HuH-7.5 (cell line): Measurements from ENCODE around the gene ARHGEF28.

Experiments
- DNase-seq: peaks from one replicate; pipeline ENCODE4 v3.0.0; 2011; ENCODE audit warnings: low spot score

ARHGEF28 gene

DNA sequence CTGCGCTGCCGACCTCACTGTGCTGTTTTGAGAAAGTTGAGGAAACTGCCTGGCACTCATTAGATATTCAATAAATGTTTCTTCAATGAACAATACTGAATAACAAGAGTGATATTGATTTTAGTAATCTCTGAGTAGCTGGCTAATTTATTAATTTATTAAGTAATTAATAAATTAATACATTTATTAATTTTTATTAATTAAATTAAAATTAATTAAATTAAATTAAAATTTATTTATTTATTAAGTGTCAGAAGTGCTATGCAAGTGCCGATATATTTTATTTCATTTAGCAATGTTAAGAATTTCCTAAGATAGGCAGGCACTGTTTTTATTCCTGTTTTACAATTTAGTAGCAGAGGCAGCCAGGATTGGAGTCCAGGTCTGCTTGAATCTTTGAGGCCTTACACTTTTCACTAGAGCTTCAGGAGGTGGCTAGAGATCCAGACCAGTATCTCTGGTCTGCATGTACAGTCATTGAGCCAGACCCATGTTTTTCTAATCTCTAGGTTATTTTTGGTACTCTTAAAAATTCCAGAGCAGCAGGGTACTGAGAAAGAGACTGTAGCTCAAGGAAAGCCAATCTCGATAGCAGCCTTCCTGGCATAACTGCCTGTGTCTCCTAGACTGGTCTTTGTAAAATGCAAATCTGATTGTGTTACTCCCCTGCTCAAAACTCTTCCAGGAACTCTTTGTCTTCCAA is 109.2 kb downstream of the ARHGEF28 start:
- no peak for DNase-seq

DNA sequence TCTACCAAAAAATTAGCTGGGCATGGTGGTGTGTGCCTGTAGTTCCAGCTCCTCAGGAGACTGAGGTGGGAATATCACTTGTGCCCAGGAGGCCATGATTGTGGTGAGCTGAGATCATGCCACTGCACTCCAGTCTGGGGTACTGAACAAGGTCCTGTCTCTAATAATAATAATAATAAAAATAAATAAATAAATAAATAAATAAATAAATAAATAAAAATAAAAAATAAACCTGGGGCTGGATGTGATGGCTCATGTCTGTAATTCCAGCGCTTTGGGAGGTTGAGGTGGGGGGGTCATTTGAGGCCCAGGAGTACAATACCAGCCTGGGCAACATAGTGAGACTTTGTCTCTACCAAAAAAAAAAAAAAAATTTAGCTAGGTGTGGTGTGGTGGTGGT is 113.7 kb downstream of the ARHGEF28 start:
- no peak for DNase-seq

DNA sequence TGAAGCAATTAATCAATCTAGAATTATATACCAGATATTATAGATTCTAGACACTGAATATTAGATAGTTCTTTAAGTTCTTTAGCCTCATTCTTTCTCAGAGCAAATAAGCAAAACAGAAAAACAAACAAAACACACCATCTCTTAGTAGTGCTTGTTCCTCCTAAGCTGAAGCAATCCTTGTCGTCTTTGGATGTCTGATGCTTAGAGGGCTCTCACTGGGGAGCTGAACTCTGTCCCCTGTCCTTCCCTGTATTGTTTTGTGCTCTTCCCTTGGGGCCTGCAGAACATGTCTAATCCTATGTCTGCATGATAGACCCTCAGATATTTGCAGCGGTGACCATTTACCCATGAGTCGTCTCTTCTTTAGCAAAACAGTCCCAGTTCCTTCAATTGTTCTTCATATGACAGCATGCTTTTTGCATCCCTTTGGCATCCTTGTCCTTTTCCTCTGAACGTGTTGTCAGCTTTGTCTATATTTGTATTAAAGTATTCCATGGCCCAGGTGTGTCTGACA is 114.3 kb downstream of the ARHGEF28 start:
- DNase-seq = no peak

GRCh38 chr5:73743161-73743560 is 117.2 kb downstream of the ARHGEF28 start:
- DNase-seq = no peak

- no peak for DNase-seq
These were observed 119.8 kb downstream of the ARHGEF28 start for GRCh38 chr5:73745836-73746235.

DNA sequence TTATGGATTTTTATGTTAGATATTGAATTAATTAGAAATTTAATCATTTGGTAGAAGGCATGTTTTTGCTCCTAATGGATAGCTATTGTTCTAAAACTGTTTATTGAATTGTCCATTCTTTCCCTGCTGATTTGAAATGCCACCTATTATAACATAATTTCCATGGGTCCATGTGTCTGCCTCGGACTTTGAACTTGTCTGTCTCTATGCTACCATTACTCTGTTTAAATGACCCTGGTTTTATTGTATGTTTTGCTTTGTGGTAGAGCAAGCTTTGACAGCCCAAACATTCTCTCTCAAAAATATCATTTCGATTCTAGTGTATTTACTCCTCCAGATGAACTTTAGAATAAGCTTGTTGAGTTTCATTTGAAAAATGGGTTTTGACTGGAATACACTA is 120.6 kb downstream of the ARHGEF28 start:
- DNase-seq = no peak

- no peak for DNase-seq
These were observed 121.8 kb downstream of the ARHGEF28 start for GRCh38 chr5:73747696-73748380.

DNA sequence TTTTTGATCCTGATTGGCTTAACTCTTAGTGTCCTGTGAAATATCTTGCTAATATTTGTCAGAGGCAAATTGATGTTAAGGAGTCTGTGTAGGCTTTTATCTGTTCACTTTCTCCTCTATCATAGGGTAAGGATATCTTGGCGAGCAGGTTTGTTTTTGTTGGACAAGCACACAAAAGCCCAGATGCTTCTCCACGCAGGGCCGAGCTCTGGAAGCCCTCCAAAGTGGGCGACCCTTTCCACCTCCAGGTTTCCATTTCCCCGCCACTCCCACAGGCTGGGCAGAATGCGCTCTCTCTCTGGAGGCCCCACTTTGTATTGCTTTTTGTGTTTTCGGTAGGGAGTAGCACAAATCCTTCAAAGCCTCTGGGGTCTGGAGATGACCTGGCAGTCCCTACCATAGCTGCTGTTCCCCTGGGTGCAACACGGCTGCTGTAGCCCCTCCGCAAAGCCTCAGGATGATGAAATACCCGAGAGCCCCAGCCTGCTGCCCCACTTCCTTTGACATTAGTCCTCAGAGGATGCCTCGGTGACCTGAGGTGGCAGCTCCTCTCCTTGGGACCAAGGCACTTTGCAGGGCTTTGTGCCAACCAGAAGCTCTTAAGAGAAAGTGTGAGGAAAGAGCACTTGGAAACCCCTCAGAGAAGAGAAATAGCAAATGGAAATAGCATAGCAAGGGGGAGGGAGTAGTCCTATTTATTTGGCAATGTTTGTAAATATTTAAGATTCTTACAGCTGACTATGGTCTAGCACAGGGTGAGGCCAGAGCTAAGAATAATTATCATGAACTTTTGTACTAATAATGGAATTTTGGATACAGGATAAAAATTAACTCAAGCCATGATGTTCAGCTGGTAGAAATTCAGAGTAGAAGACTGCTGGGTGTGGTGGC is 122.8 kb downstream of the ARHGEF28 start:
- no peak for DNase-seq

DNA sequence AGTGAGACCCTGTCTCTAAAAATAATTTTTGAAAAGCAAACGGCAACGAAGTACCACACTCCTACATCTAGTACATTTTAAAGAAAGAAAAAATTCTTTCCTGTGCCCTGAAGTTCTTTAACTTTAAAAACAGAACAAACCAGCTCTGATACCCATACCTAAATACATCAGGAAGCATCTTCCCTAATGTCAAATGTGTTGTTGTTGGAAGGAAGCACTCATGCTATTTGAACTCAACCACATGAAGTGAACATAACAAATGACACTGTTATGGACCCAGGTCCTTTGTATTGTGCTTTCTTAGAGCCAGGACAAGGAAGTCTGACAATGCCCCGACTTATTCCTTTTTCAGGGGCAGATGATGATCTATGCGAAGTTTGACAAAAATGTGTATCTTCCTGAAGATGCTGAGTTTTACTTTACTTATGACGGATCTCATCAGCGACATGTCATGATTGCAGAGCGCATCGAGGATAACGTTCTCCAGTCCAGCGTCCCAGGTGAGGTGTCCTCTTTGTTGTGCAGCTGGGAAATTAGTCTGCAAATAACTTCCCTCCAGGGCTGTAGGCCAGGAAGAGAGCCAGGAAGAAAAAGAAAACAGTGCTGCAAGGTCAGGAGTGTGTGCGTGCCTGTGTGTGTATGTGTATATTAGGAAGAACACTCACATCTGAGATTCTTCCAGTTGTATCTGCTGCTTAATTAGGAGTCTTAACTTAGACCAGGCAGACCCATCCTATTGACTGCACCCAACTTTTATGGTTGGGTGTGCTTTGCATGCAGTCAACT is 123.7 kb downstream of the ARHGEF28 start:
- no peak for DNase-seq

GRCh38 chr5:73751254-73751914 is 125.4 kb downstream of the ARHGEF28 start:
- DNase-seq = no peak

GRCh38 chr5:73754254-73754653 is 128.3 kb downstream of the ARHGEF28 start:
- DNase-seq = no peak

DNA sequence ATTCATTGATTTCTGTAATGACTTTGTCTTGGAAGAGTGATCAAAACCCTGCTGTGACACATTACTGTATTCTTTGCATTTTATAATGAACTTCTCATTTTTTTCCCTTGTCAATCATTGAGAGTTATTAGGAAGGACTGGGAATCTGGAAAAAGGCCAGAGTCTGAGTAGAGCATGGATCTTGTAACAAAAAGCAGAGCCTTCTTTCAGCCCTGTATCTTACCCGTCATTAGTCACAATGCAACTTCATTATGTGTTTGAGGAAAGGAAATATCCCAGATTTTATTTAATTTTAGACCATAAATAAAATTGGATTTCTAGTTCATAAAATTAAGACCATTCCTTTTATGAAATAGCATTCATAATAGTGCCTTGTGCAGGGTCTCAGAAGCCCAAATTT is 131.4 kb downstream of the ARHGEF28 start:
- DNase-seq = no peak

- no peak for DNase-seq
These were observed 133.8 kb downstream of the ARHGEF28 start for GRCh38 chr5:73759771-73760170.

DNA sequence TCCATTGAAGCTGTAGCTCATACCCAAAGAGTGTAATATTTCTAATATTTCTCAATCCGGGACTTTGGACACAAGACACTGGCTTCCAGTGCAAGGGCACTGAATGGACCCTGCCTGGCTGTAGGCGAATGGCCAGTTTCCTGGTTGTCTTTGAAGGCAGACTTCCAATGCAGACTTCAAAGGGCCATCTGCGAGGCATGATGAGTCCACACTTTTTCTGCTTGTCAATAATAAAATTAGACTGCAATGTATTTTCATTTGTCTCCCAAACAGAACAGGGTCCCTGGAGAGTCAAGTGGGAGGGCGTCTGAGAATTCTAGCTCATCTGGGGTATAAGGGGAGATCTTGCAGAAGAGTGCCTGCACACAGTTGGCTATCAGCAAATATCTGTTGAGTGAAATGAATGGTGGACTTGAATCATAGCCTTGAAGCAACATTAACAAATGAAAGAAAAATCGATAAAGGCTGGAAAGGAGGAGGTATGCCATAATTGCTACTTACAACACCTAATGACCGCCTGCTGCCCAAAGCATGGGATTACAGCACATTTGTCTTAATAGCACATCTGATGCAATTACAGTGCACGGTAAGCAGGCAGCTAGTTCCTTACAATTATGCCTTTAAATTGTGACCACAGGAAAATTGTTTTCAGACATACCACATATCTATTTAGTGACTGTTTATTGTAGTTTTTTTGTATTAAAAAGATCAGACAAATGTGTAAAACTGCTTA is 137.5 kb downstream of the ARHGEF28 start:
- DNase-seq = no peak

GRCh38 chr5:73764586-73764985 is 138.6 kb downstream of the ARHGEF28 start:
- DNase-seq = no peak

DNA sequence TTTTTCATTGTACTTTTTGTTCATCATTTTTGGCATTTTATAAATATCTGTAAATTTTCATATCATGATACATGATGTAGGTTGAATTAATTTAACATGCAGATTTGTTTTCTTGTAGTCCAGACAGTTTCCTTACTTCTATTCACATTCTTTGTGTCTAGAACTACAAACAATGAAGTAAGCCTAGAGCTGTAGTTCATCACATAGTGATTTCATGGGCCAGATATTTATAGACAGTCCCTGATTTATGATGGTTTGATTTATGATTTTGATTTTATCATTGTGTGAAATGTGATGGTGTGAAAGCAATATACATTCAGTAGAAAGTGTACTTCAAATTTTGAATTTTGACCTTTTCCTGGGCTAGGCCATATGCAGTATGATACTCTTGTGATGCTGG is 139.0 kb downstream of the ARHGEF28 start:
- DNase-seq = no peak

DNA sequence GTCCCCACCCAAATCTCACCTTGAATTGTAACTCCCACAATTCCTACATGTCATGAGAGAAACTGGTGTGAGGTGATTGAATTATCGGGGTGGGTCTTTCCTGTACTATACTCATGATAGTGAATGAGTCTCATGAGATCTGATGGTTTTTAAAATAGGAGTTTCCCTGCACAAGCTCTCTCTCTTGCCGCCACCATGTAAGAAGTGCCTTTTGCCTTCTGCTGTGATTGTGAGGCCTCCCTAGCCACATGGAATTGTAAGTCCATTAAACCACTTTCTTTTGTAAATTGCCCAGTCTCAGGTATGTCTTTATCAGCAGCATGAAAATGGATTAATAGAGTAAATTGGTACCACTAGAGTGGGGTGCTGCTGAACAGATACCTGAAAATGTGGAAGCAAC is 140.9 kb downstream of the ARHGEF28 start:
- no peak for DNase-seq

GRCh38 chr5:73770172-73771025 is 144.4 kb downstream of the ARHGEF28 start:
- DNase-seq = no peak

DNA sequence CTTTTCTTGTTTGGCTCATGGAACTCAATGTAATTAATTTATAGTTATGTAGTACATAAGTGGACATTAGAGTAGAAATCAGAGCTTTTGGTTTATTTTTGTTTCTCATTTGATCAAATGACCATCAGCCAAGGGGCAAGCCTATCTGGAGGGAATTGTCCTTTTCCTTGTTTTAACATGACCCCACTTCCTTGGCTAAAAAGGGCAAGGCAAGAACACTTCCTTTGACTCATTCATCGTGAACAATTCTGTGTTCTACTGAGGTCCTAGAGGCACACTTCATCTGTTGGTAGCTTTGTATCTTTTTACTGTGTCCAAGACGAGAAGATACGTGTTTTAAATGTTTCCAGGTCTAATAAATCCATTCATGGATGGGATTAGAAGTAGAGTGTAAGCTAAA is 148.9 kb downstream of the ARHGEF28 start:
- no peak for DNase-seq

GRCh38 chr5:73776405-73776804 is 150.4 kb downstream of the ARHGEF28 start:
- no peak for DNase-seq
